GM21723 (cell line): ENCODE results near the gene CHMP1B.
A peak's percentile ranks its signal among the peaks of the same experiment; 100 is the strongest.
"Not testable (repeated sequence)": the region's sequence is repeated elsewhere in the genome, so short reads cannot be mapped to it uniquely, and the experiment has no call there.

ENCODE experiments used
- ATAC-seq: cut with Tn5 transposase; IDR thresholded peaks from one replicate; pipeline ENCODE4 v1.9.1; 2021; ENCODE audit warnings: mild to moderate bottlenecking, moderate library complexity; ENCODE audit not compliant: unreplicated experiment

The CHMP1B gene

GRCh38 chr18:11839556-11839955 is 11.7 kb upstream of the CHMP1B start:
- ATAC-seq, result no peak

- no peak for ATAC-seq
Observed at GRCh38 chr18:11840493-11840892, 10.7 kb upstream of the CHMP1B start.

DNA sequence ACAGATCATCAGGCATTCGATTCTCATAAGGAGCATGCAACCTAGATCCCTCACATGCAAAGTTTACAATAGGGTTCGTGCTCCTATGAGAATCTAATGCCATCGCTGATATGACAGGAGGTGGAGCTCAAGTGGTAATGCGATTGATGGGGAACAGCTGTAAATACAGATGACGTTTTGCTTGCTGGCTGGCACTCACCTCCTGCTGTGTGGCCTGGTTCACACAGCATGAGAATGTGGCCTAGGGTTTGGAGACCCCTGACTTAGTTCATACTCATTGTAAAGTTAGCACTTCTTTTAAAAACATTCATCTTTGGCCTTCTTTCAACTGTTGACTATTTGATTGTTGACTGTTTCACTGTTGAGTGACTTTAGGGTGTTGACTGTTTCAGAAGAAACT is 8.7 kb upstream of the CHMP1B start:
- ATAC-seq, result no peak

GRCh38 chr18:11844436-11844835 is 6.8 kb upstream of the CHMP1B start:
- no peak for ATAC-seq

DNA sequence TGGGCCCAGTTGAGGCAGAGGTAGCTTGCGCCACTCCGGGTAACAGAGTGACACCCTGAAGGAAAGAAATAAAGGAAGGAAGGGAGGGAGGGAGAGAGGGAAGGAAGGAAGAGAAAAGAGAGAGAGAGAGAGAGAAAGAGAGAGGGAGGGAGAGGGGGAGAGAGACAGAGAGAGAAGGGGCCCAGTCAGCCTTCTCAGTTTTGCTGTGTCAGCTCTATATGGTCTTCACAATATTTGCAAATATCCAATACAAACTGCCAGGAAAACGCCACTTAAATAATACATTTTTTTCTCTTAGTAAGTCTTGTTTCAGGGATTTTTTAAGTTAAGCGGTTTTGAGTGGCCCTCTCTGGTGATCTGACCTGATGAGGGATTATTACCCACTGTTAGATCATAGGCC is 5.6 kb upstream of the CHMP1B start:
- no peak for ATAC-seq

- no peak for ATAC-seq
Observed at GRCh38 chr18:11847811-11848210, 3.4 kb upstream of the CHMP1B start.

DNA sequence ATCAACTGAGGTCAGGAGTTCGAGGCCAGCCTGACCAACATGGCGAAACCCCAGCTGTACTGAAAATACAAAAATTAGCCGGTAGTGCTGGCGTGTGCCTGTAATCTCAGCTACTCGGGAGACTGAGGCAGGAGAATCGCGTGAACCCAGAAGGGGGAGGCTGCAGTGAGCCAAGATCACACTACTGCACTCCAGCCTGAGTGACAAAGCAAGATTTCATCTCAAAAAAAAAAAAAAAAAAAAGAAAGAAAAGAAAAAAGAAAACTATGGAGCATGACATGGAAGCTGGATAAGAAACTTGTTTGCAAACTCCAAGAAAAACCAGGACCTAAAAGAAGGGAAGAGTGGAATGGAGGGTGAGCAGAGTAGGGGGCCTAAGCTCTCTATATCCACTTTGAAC is 1.9 kb upstream of the CHMP1B start:
- ATAC-seq, result no peak

GRCh38 chr18:11849841-11850634 is 1.2 kb upstream of the CHMP1B start:
- no peak for ATAC-seq

DNA sequence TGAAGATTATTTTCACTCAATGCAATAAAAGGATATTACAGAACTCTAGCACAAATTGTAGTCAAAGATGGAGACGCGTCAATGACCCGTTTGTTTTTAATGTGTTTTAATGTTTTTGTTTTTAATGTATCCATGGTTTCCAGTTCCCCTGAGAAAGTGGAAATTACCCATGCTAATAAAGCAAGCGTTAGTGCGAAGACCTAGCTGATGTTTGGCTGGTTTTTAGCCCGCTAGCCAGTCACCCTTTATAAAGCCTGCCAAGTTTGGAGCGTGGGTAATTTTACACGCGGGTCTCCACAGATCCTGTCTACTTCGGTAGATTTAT is 430 bp upstream of the CHMP1B start:
- peak; percentile 34 for ATAC-seq

DNA sequence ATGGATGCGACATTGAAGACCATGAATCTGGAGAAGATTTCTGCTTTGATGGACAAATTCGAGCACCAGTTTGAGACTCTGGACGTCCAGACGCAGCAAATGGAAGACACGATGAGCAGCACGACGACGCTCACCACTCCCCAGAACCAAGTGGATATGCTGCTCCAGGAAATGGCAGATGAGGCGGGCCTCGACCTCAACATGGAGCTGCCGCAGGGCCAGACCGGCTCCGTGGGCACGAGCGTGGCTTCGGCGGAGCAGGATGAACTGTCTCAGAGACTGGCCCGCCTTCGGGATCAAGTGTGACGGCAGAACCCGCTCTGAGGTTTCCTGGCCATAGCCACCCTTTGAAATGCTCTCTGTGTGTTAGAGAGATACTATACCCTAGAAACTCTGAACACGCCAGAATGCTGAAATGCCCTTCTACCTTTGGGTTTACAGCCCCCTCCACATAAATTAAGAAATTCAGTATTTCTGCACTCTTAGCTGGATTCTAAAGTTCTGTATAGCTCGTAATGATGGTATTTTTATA is 659 bp downstream of the CHMP1B start:
- ATAC-seq, result peak; percentile 38

- not testable (repeated sequence) for ATAC-seq
Observed at GRCh38 chr18:11854554-11854953, 3.3 kb downstream of the CHMP1B start.

- ATAC-seq, result no peak
Observed at GRCh38 chr18:11857177-11857887, 6.1 kb downstream of the CHMP1B start.

GRCh38 chr18:11859282-11859830 is 8.1 kb downstream of the CHMP1B start:
- ATAC-seq, result no peak

DNA sequence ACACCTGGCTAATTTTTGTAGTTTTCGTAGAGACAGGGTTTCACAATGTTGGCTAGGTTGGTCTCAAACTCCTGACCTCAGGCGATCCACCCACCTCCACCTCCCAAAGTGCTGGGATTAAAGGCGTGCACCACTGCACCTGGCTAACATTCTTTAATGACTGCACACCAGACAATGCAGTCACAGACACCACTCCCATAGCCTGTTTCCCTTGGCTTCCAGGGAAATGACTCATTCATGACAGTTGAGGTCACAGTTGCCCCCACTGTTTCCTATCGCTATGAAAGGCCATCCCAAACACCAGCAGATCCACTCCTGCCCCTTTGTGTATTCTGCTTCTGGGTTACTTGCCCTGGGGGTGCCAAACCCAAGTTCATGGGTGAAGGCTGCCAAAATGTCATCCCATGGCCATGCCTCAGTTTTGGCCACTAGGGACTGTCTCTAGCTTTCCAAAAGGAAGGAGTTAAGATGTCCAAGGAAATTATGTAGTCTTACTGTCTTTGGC is 8.7 kb downstream of the CHMP1B start:
- no peak for ATAC-seq

DNA sequence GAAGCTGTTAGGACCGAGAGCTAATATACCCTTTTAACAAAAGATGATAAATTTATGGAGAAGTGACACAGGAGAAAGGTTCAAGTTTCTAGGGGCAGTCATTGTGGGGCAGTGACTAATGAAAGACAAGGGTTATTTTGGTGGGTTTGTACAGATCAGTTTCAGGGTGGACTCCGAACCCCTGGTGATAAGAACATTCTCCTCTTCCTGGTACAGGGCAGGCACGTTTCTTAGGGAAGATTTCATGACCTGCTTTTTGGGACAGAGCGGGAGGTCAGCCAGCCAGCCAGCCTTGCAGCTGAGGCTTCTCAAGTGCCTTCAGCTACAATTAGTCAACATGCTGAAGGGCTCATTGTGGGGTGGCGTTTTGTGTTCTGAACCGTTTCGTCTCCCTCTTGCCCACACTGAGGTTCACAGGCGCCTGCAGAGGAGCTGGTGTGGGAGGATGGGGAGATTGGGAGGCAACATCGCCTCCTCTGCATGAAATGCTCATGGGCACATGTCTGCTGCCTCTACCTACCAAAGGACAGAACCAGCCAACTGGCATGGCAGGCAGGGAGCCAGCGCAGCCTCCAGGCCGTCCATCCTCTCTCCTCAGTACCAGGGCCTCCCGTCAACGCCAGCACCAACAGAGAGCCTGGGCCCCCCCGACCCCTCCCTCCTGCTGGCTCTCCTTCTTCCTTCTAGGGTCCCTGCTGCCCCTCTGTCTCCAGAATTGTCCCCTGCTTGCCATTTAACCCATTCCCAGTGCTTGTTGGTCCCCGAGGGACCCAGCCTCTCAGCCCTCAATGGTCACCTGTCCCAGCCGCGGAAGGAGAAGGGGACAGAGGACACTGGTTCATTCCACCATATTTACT is 9.6 kb downstream of the CHMP1B start:
- no peak for ATAC-seq

GRCh38 chr18:11861583-11862288 is 10.5 kb downstream of the CHMP1B start:
- ATAC-seq, result no peak

DNA sequence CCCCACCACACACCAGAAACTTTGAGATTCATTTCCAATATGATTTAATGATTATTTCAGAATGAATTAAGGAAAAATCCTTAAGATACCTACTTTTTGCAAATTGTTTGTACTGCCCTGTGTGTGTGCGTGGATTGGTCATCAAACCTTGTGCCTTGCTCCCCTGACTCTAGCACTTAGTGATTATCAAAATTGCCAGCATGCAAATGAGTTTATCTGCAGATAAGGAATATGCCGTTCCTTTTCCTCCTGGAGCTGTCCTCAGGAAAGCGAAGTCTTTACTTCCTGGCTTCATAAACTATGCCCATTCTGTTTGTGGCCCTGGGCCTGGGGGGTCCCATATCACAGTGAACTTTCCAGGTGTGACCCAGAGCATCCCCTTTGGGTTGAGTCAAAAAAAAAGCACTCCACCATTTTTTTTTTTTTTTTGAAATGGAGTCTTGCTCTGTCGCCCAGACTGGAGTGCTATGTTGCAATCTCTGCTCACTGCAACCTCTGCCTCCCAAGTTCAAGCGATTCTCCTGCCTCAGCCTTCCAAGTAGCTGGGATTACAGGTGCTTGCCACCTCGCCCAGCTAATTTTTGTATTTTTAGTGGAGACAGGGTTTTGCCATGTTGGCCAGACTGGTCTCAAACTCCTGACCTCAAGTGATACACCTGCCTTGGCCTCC is 11.4 kb downstream of the CHMP1B start:
- no peak for ATAC-seq

DNA sequence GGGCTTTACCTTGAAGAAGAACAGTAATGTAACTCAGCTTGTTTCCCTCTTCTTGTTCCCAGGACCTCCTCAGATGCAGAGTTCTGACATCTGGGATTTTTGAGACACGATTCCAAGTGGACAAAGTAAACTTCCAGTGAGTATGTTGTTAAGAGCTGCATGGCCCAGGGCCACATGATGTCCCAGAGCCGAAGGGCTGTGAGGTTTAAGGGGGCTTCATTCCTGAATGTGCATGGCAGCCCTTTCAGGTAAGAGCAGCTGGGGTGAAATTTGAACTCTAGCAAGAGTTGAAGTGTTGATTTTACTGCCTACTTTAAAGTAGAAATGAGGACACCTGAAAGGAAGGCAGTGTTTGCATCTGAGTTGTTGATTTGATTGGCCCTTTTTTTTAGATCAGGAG is 13.3 kb downstream of the CHMP1B start:
- no peak for ATAC-seq

DNA sequence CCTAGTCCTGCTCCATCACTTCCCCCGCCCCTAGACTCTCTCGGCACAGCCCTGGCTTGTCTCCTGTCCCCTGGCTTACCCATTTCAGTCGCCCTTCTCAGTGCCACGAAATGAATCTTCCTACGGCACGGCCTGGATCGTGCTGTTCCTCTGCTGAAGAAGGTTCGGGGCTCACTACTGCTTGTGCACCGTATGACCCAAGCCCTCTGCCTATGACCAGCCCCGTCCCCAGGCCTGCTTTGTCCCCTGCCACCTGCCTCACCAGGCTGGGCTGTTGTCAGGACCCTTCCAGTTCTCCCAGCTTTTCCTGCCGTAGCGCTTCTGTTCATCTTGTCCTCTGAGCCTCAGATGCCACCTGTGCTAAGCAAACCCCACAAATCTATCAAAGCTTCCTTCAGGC is 13.9 kb downstream of the CHMP1B start:
- ATAC-seq, result no peak

DNA sequence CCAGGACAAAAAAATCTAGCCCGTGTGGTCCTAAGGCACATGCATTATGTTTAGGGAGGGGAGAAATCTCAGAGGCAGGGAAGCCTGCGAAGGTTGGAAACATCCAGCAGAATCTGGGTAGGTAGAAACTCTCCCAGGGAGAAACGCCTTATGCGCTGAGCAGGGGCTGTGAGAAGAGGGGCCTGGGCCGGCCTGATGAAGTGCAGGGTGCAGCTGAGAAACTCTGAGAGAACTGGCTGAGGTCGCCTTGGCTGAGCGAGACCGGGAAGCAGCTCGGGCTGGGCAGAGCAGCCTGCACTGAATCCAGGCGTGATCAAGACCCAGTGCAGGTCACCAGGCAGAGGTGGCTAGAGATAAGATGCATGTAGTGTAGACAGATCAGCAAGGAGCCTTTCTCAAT is 15.1 kb downstream of the CHMP1B start:
- no peak for ATAC-seq
